Prostate gland (tissue), 2 donors: ENCODE data around the gene CELF3.

ENCODE experiments used
- CTCF ChIP-seq, 4 experiments: fragments of 200-600 bp in 2 of 4; fragments of 450-650 bp in 2 of 4; sonication (generic) in 2 of 4; IDR thresholded peaks; 1 replicate in 3 of 4; 2 replicates in 1 of 4; pipeline ENCODE4 v1.5.1; 2016 to 2019; ENCODE audit warnings: antibody characterized with exemption in 4 of 4, mild to moderate bottlenecking in 2 of 4, moderate library complexity in 2 of 4
- POLR2A ChIP-seq: fragments of 450-650 bp; IDR thresholded peaks from one replicate; pipeline ENCODE4 v1.6.1; 2016; ENCODE audit warnings: antibody characterized with exemption, mild to moderate bottlenecking
- POLR2AphosphoS5 ChIP-seq: sonication (generic); formaldehyde crosslinking; IDR thresholded peaks from one replicate; pipeline ENCODE4 v1.6.1; 2017; ENCODE audit warnings: antibody characterized with exemption

DNA sequence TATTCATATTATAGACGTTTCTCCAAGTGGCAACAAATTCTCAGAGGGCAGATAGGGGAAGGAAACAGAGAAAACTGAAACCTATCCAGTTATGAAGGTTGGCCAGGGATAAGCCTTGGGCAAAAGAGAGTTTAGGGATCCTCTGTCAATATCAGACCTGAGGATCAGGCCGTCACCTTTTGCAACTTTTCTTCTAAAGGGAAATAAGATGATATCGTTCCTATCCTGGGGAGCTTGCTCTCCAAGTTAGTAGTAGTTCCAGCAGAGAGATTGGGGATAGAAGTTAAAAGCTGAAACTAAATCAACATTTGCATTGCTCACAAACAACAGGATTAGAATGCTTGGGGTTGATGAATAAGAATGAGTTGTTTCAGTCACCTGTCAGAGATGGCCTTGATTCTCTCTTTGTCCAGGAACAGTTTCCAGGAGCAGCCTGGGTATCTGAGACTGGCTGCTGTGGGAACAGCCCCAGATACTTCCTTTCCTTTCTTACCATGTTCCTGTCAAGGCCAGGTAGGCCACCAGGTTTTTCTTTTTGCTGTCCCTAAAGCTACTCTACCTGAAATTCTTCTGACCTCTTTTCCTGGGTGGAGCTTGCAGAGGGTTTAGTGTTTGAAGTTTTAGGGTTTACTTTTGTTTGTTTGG is 7.2 kb upstream of the CELF3 start:
- TF ChIP-seq CTCF (IDR thresholded peaks at IDR 0.05) (no peak), POLR2AphosphoS5 (no peak), POLR2A (no peak)
